Kidney glomerular epithelial cell (primary cell): ENCODE data around the gene EGLN1.

Source experiments
- DNase-seq: peaks from one replicate; lab custom pipeline; 2025; lab: John Stamatoyannopoulos, UW

EGLN1 gene

GRCh38 chr1:231421546-231421970 is 529 bp downstream of the EGLN1 start:
- no peak for DNase-seq

DNA sequence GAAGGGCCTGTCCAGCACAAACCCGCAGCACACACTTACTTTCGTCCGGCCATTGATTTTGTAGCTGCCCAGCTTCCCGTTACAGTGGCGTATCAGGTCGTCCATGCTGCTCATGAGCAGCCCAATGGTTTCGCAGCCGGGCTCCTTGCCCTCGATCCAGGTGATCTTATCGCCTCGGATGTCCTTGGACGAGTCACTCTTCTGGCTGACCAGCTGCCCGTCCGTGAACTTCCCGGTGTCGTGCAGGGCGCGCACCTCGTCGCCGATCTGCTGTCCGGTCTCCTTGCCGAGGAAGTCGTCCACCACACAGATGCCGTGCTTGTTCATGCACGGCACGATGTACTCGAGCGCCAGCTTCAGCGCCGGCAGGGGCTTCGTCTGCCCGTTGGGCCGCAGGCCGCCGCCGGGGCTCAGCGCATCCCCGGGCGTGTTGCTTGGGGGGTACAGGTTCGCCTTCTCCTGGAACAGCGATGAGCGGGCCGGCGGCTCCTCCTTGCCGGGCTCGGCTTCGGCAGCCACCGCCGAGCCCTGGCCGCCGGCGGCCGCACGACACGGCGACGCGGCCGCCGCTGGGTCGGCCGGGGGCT is 1.0 kb downstream of the EGLN1 start:
- DNase-seq: no peak

GRCh38 chr1:231420299-231420958 is 1.7 kb downstream of the EGLN1 start:
- DNase-seq: no peak

DNA sequence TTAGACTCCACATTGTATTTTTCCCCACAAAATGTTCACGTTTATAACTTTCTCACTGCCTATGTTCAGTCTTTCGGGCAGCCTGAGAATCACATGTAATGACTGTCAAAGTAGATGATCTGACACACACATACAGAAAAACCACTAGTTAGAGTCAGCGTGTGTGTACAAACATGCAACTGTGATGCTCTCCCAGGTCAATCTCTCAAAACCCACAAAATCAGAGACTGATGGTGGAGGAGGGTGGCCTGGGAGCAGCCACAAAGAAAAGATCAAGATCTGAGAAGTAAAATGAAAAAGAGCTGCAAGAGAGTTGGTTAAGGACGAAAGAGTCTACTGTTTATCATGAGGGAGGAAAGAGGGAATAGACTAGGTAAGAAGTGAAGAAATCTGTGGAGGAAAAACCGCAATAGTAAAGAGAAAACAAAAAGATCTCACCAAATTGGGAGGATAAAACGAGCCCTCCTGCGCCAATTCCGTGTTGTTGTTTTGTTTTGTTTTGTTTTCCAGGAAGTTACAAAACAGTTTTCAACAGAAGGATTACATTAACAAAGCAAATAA is 2.3 kb downstream of the EGLN1 start:
- no peak for DNase-seq

GRCh38 chr1:231419147-231419546 is 2.9 kb downstream of the EGLN1 start:
- no peak for DNase-seq

- no peak for DNase-seq
These were observed 3.4 kb downstream of the EGLN1 start for GRCh38 chr1:231418741-231419107.

DNA sequence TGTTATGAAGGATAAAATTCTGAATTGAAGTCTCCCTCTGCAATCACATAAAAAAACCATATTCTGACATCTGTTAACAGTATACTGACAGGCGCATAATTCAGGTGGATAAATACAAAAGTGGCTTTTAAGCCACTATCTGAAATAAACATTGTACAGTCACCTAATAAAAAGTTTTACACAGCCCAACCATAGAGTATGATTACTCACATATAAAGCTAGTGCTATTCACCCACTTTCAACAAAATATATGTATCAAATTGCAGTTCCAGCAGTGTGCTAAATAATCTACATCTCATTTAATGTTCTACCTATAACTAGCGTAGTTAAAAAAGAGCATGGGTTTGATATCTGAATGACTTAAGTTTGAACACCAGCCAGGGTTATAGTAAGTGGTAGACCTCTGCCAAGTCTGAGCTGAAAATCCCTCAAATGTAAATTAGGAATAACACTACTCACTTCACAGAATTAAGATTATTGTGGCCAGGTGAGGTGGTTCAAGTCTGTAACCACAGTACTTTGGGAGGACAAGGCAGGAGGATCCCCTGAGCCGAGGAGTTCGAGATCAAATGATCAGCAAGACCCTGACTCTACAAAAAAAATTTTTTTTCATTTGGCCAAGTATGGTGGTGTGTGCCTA is 3.9 kb downstream of the EGLN1 start:
- no peak for DNase-seq

- DNase-seq: no peak
These were observed 4.6 kb downstream of the EGLN1 start for GRCh38 chr1:231417513-231417912.

GRCh38 chr1:231416901-231417300 is 5.2 kb downstream of the EGLN1 start:
- no peak for DNase-seq

GRCh38 chr1:231415018-231415583 is 7.0 kb downstream of the EGLN1 start:
- DNase-seq: no peak

GRCh38 chr1:231414260-231415016 is 7.6 kb downstream of the EGLN1 start:
- DNase-seq: no peak

GRCh38 chr1:231413749-231414082 is 8.4 kb downstream of the EGLN1 start:
- DNase-seq: no peak

DNA sequence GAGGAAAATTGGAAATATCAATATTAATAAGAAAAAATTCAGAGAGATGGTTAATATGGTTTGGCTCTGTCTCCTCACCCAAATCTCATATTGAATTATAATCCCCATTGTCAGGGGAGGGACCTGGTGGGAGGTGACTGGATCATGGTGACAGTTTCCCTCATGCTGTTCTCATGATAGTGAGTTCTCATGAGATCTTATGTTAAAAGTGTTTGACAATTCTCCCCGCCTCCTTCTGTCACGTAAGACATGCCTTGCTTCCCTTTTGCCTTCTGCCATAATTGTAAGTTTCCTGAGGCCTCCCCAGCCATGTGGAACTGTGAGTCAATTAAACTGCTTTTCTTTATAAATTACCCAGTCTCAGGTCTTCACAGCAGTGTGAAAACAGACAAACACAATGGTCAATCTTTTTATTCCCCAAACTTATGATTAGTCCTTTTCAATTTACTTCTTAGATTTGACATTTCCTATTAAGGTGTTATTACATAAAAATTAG is 11.0 kb downstream of the EGLN1 start:
- no peak for DNase-seq

GRCh38 chr1:231410036-231410612 is 12.0 kb downstream of the EGLN1 start:
- no peak for DNase-seq

DNA sequence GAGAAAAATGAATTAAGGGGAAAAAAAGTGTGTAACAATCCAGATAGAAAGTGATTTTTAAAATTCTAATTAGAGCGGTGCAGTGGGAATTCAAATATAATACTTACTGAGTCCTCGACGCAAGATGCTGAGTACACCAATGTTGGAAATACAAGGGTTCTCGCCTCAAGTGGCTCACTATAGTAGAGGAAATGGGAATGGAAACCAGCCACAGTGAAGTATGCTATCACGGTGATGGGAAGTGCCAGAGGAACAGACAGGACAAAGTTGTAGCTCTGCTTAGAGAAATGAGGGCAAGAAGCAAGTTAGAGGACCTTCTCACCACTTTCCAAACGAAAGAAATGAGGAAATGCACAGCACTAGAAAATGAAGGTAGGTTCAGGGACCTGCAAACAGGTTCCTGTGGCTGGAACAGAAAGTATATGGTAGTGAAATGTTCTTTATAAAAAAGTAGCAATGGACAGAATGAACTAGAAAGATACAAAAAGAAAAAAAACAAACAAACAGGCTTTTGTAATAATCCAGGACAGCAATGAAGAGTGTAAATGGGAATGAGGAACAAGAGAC is 13.5 kb downstream of the EGLN1 start:
- DNase-seq: no peak

DNA sequence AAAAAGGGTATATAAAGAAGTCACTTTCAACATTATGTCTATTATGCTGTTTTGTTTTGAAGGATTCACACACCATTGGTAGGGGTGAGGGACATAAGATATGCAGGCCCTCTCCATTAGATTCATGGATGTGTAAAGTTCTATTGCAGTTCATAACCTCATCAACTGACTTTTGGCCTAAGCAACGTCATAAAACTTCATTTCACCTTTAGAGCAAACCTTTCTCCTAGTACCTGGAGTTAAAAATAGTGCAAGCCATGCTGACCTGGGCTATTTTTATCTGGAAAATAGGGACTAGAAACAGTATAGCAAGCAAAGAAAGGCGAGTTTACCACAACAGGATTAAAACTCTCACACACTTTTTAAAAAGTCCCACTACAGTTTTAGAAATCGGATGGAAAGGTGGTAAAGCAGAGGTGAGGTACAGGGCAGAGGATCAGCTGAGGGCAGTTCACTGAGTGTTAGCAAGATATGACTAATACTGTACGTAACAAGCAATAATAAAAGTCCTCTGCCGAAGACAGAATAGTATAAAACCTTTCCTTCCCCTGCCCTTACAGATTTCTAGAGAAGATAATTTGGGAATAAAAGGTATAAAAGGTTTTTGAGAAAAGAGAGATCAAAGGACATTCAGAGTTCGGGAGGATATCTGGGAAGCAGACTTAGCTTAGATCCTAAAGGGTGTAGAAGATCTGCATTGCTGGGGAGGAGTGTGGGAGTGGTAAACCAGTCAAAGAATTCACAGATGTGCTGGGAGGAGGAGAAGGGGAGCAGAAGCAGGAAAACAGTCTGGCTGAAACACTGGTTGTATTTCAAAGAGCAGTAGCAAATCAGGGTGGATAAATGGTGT is 14.3 kb downstream of the EGLN1 start:
- peak; percentile 68 for DNase-seq

GRCh38 chr1:231407049-231407448 is 15.0 kb downstream of the EGLN1 start:
- no peak for DNase-seq

- DNase-seq: no peak
These were observed 17.8 kb downstream of the EGLN1 start for GRCh38 chr1:231404318-231404717.

- DNase-seq: no peak
These were observed 20.6 kb downstream of the EGLN1 start for GRCh38 chr1:231401478-231401877.

GRCh38 chr1:231397886-231398671 is 24.0 kb downstream of the EGLN1 start:
- DNase-seq: no peak
